Trophoblast cell (in vitro differentiated cells and primary cell): ENCODE measurements around the gene LIMK1.
"Not testable (repeated sequence)": the region's sequence is repeated elsewhere in the genome, so short reads cannot be mapped to it uniquely, and the experiment has no call there.

ENCODE experiments used
- DNase-seq, 2 donors: peaks; one replicate each; pipeline ENCODE4 v3.0.0-alpha.2; 2016
- H2AFZ ChIP-seq: 2 replicates; pipeline ENCODE4 v1.6.1; 2013; ENCODE audit warnings: low read length, moderate library complexity, mild to moderate bottlenecking; ENCODE audit not compliant: insufficient read depth, poor library complexity
- H2AK5ac ChIP-seq: 2 replicates; pipeline ENCODE4 v1.6.1; 2013; ENCODE audit warnings: mild to moderate bottlenecking, low read length
- H2BK120ac ChIP-seq: 2 replicates; pipeline ENCODE4 v1.6.1; 2013; ENCODE audit warnings: low read length, mild to moderate bottlenecking, moderate library complexity; ENCODE audit not compliant: insufficient read depth, poor library complexity
- H2BK12ac ChIP-seq: 2 replicates; pipeline ENCODE4 v1.6.1; 2013; ENCODE audit warnings: mild to moderate bottlenecking, low read length, moderate library complexity
- H2BK5ac ChIP-seq: 2 replicates; pipeline ENCODE4 v1.6.1; 2013; ENCODE audit warnings: low read length, low read depth, moderate library complexity, mild to moderate bottlenecking; ENCODE audit not compliant: poor library complexity
- H3K14ac ChIP-seq: 2 replicates; pipeline ENCODE4 v1.6.1; 2013; ENCODE audit warnings: mild to moderate bottlenecking, low read length
- H3K18ac ChIP-seq: 2 replicates; pipeline ENCODE4 v1.6.1; 2013; ENCODE audit warnings: mild to moderate bottlenecking, low read length
- H3K23ac ChIP-seq: 2 replicates; pipeline ENCODE4 v1.6.1; 2013; ENCODE audit warnings: low read length
- H3K27ac ChIP-seq: 2 replicates; pipeline ENCODE4 v1.5.1; 2013; ENCODE audit warnings: low read depth, mild to moderate bottlenecking, inconsistent platforms, low read length, moderate library complexity
- H3K27me3 ChIP-seq: 2 replicates; pipeline ENCODE4 v1.6.1; 2013; ENCODE audit warnings: inconsistent platforms, mild to moderate bottlenecking, low read length, moderate library complexity; ENCODE audit not compliant: insufficient read depth
- H3K36me3 ChIP-seq, 2 experiments: 1 replicate in 1 of 2; 2 replicates in 1 of 2; pipeline ENCODE4 v1.6.1; 2013; ENCODE audit warnings: low read length in 2 of 2, mild to moderate bottlenecking in 2 of 2, moderate library complexity in 1 of 2; ENCODE audit not compliant: insufficient read depth in 2 of 2, control insufficient read depth in 1 of 2
- H3K4ac ChIP-seq: 2 replicates; pipeline ENCODE4 v1.6.1; 2013; ENCODE audit warnings: low read depth, mild to moderate bottlenecking, low read length, moderate library complexity
- H3K4me1 ChIP-seq, 2 experiments: 1 replicate in 1 of 2; 2 replicates in 1 of 2; pipeline ENCODE4 v1.6.1; 2013; ENCODE audit warnings: low read length in 2 of 2, mild to moderate bottlenecking in 2 of 2, moderate library complexity in 1 of 2; ENCODE audit not compliant: insufficient read depth in 2 of 2, control insufficient read depth in 1 of 2
- H3K4me2 ChIP-seq: 2 replicates; pipeline ENCODE4 v1.6.1; 2013; ENCODE audit warnings: inconsistent platforms, mild to moderate bottlenecking, low read length, moderate library complexity
- H3K4me3 ChIP-seq: 2 replicates; pipeline ENCODE4 v1.5.1; 2013; ENCODE audit warnings: mild to moderate bottlenecking, low read depth, low read length, inconsistent platforms
- H3K79me1 ChIP-seq: one replicate; pipeline ENCODE4 v1.6.1; 2013; ENCODE audit warnings: low read length
- H3K79me2 ChIP-seq: 2 replicates; pipeline ENCODE4 v1.6.1; 2013; ENCODE audit warnings: low read length, mild to moderate bottlenecking; ENCODE audit not compliant: control insufficient read depth, insufficient read depth, poor library complexity
- H3K9ac ChIP-seq: 2 replicates; pipeline ENCODE4 v1.6.1; 2013; ENCODE audit warnings: mild to moderate bottlenecking, low read length
- H3K9me3 ChIP-seq: 2 replicates; pipeline ENCODE4 v1.6.1; 2013; ENCODE audit warnings: low read depth, mild to moderate bottlenecking, control low read depth, inconsistent platforms, low read length; ENCODE audit not compliant: insufficient read depth
- H4K12ac ChIP-seq: 2 replicates; pipeline ENCODE4 v1.6.1; 2013; ENCODE audit warnings: low read depth, mild to moderate bottlenecking, low read length, moderate library complexity
- H4K8ac ChIP-seq: 2 replicates; pipeline ENCODE4 v1.6.1; 2013; ENCODE audit warnings: low read depth, mild to moderate bottlenecking, low read length, moderate library complexity
- H4K91ac ChIP-seq: one replicate; pipeline ENCODE4 v1.6.1; 2013; ENCODE audit warnings: low read depth, mild to moderate bottlenecking, low read length, moderate library complexity
- WGBS: extraction: QIAGEN DNeasy Blood & Tissue Kit; methylation state at CpG from one replicate; pipeline ENCODE4 v1.1.7; 2013; ENCODE audit warnings: missing lambda C conversion rate; ENCODE audit not compliant: insufficient read length, insufficient coverage; ENCODE audit errors: extremely low coverage; 5-methylcytosine and 5-hydroxymethylcytosine counted together

Gene LIMK1

DNA sequence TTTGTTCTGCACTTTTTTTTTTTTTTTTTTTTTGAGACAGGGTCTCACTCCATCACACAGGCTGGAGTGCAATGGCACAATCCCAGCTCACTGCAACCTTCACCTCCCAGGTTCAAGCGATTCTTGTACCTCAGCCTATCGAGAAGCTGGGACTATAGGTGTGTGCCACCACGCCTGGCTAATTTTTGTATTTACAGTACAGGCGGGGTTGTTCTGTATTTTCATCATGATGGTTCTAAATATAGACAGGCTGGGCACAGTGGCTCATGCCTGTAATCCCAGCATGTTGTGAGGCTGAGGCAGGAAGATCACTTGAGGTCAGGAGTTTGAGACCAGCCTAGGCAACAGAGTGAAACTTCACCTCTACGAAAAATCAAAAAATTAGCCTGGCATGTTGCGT is 83.7 kb downstream of the LIMK1 start:
- WGBS: no CpG with 5 or more reads among the region's 6 CpGs
- H4K8ac ChIP-seq, H3K4me1 ChIP-seq, H3K23ac ChIP-seq, H3K18ac ChIP-seq, DNase-seq, H3K9me3 ChIP-seq, H4K91ac ChIP-seq, H3K36me3 ChIP-seq, H2AFZ ChIP-seq, H2BK5ac ChIP-seq, H3K79me2 ChIP-seq, H3K4me3 ChIP-seq, H3K4ac ChIP-seq, H4K12ac ChIP-seq, H3K4me2 ChIP-seq, H3K14ac ChIP-seq, H3K9ac ChIP-seq, H2BK12ac ChIP-seq, H2AK5ac ChIP-seq, H2BK120ac ChIP-seq, H3K79me1 ChIP-seq, H3K27ac ChIP-seq, H3K27me3 ChIP-seq: not testable (repeated sequence)
